ENCODE results near the gene ZNF607.
A peak's percentile ranks its signal among the peaks of the same experiment; 100 is the strongest.
"Not testable (repeated sequence)": the region's sequence is repeated elsewhere in the genome, so short reads cannot be mapped to it uniquely, and the experiment has no call there.

The ZNF607 gene

DNA sequence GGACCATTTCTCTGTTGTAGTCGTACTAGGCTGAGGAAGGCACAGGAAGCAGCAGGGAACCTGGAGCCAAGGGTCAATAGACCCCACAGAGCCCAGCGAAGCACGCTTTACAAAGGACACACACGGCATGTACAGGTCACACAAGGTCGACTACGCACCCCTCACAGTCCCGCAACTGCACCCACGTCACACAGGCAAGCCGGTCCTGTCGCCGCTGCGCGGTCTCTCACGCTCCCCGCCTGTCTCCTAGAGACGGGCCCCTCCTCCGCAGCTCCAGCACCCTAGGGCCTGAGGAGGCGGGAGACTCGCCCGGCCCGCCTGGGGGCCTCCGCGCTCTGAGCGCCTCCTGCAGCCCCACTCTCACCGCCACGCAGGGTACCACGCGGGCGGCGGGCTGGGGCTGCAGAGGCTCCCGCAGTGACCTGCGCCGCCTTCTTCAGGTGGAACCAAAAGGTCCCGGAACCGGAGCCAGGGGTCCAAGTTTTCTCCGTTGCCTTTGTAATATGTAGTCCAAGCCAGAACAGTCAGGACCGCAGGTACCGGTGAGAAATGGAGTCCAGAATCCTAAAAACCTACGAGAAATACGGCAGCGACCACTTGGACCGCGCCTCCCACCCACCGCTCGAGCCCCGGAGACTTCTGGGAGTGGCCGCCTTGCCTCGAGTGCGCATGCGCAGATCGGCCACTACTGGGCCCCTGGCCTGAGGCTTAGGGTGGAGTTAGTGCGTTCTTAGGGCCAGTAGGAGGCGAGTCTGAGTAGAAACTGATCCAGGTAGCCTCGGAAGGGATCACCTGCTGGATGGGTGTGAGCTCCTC lies at the start of gene ZNF607:
Gene ZNF607, minus strand, starts transcription at position 651 of the 816 bp plus-strand sequence. CDS start 8,143 bp downstream, outside the sequence.
- DNase-seq (ENCODE audit: low read depth in 2 of 2), result peak; percentile 45 to 61

DNA sequence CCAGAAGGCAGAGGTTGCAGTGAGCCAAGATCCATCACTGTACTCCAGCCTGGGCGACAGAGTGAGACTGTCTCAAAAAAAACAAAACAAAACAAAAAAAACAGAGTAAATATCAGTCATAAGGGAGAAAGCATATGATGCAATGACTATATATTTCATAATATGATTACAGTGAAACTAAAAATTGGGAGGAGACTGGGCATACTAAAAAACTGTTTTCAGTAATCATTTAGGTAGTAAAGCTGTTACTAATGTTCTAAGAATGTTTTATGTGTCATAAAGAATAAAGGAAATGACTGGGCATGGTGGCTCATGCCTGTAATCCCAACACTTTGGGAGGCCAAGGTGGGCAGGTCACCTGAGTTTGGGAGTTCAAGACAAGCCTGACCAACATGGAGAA lies 43.9 kb upstream of the ZNF607 start:
- no peak for DNase-seq (ENCODE audit: low read depth in 2 of 2)

DNA sequence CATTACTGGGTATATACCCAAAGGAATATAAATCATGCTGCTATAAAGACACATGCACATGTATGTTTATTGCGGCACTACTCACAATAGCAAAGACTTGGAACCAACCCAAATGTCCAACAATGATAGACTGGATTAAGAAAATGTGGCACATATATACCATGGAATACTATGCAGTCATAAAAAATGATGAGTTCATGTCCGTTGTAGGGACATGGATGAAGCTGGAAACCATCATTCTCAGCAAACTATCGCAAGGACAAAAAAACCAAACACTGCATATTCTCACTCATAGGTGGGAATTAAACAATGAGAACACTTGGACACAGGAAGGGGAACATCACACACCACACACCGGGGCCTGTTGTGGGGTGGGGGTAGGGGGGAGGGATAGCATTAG lies 38.1 kb upstream of the ZNF607 start:
- not testable (repeated sequence) for DNase-seq (ENCODE audit: low read depth in 2 of 2)

DNA sequence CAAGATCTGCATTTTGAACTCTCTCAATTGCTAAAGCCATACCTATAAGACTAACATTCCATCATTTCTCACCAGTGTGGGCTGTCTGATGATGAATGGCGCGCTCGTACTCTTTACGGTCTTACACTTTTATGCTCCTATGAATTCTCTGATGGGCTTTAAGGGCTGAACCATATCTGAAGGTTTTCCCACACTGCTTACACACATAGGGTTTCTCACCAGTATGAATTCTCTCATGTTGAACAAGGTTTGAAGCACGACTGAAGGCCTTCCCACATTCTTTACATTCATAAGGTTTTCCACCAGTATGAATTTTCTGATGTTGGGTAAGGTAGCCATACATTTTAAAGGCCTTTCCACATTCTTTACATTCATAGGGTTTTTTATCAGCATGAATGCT lies 18.8 kb upstream of the ZNF607 start:
- DNase-seq (ENCODE audit: low read depth in 2 of 2), result no peak

DNA sequence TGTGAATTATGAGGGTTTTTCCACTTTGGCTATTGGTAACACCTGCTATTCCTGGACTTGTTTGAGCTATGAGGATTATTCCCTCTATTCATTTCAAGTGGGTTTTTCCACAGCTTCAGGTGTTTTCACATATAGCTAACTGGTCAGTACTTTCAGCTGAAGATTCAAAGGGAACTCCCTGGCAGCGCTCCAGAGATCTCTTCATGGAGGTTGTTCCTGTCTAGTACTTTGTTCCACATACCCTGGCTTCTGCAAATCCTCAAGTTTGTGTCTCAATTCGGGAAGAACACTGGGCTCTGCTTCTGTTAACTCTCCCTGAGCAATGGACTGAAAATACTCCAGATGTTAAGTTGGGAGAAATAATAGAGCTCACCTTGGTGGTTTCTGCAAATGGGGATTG lies 5.6 kb upstream of the ZNF607 start:
- DNase-seq (ENCODE audit: low read depth in 2 of 2), result no peak

DNA sequence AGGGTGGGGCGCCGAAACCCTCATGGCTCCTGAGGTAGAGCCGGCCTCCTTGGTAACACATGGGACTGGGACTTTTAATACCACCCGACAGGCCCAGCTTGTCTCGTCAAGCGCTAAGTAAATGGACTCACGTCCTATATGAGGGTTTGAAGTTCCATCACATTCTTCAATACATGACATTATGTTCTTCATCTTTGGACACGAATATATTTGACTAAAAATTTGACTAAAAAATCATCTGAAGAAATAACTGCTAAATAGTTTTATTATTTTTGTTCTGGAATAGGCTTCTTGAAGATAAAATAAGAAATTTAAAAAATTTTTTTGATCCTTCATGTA lies 335 bp upstream of the ZNF607 start:
- no peak for DNase-seq (ENCODE audit: low read depth in 2 of 2)

DNA sequence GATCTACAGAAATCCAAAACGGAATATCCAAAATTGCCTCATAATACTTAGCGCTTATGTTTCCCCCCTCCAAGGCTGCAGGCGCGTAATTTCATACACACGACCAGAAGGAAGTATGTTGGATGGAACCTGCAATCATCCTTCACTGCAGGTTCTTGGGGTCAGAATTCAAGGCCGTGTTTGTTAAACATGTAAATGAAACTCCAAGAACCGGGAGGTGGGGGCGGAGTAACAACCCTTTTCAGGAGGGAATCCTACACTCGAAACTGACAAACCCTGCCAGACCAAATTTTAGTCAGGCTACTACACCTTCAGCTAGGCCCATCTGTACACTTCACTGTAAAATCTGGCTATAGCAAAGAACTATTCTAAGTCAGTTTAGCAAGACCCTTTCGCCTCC lies 1.3 kb downstream of the ZNF607 start:
- no peak for DNase-seq (ENCODE audit: low read depth in 2 of 2)

DNA sequence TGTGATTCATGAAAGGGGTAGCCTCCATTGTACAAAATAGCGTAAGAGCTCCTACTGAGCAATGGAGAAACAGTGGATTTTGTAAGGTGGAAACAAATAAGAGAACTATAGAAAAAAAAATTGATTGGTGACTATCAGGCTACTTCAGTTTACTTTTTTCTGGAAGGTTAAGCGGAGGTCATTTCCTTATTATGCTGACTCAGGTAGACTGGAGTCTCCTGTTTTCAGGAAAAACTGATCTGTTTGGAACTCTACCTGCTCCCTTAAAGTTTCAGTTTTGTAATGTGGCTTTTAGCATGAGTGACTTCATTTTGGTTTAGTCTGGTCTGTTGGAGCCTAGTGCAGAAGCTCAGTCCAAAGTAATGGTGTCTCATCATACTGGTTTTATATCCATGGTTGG lies 3.4 kb downstream of the ZNF607 start:
- no peak for DNase-seq (ENCODE audit: low read depth in 2 of 2)

DNA sequence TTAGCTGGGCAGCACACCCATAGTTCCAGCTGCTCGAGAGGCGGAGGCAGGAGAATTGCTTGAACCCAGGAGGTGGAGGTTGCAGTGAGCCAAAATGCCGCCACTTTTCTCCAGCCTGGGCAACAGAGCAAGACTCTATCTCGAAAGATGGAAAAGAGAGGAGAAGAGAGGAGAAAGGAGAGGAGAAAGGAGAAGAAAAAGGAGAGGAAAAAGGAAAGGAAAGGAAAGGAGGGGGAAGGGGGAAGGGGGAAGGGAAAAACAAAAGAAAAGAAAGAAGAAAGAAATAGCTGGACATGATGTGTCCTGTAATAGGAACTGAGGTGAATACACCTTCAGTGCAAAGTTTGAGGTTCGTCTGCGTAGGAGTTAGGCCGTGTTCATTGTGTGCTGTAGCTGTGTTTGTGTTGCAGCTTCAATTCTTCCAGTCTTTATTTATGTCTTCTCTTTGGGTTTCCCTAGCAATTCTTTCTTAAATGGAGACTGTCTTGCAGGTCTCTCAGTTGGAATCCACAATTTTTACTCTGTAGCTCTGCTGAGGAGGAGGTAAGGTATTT lies 13.4 kb downstream of the ZNF607 start:
- no peak for DNase-seq (ENCODE audit: low read depth in 2 of 2)

DNA sequence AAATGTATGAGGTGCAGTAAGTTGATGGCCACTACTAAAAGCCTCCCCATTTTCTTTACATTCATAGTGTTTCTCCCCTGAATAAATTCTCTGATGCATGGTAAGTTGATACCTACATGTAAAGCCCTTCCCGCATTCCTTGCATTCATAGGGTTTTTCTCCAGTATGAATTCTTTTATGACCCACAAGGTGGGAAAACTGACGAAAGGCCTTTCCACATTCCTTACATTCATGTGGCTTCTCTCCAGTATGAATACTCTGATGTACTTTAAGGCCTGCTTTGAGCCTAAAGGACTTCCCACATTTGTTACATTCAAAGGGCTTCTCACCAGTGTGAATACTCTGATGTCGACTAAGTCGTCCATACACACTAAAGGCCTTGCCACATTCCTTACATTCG lies 20.5 kb downstream of the ZNF607 start:
- no peak for DNase-seq (ENCODE audit: low read depth in 2 of 2)

DNA sequence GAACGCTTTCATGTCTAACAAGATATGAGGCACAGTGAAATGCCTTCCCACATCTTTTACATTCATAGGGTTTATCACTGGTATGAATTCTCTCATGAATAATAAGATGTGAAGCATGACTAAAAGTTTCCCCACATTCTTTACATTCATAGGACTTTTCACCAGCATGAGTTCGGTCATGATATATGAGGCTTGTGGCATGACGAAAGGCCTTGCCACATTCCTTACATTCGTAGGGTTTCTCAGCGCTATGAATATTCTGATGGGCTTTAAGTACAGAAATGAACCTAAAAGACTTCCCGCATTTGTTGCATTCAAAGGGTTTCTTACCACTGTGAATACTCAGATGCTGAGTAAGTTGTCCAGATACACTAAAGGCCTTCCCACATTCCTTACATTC lies 21.3 kb downstream of the ZNF607 start:
- DNase-seq (ENCODE audit: low read depth in 2 of 2), result no peak

DNA sequence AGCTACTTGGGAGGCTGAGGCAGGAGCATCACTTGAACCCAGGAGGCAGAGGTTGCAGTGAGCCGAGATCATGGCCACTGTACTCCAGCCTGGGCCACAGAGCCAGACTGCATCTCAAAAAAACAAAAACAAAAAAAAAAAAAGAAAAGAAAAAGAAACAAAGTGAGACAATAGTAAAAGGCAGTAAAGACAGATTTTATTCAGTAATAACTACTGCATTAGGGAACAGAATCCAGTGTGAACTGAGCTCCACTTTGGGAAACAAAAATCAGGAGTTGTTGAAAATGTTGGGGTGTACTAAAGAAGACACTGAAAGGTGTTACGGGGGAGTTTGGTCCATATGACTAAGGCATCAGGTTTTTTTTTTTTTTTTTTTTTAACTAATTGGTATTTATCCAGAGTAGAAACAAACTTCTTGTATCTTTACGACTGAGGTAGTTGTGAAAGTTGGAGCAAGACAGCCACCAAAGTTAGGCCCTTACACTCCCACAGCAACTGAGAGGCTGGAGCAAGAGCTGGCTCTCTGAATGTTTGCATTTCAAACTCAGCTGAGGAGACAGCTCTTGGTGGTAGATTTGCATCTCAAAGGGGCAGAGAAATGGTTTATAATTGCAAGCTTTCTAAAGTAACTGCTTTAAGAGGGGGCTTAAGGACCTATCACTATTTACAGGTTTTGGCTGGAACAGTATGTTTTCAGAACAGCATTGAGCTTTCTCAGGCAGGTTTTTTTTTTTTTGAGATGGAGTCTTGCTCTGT lies 24.2 kb downstream of the ZNF607 start:
- no peak for DNase-seq (ENCODE audit: low read depth in 2 of 2)

DNA sequence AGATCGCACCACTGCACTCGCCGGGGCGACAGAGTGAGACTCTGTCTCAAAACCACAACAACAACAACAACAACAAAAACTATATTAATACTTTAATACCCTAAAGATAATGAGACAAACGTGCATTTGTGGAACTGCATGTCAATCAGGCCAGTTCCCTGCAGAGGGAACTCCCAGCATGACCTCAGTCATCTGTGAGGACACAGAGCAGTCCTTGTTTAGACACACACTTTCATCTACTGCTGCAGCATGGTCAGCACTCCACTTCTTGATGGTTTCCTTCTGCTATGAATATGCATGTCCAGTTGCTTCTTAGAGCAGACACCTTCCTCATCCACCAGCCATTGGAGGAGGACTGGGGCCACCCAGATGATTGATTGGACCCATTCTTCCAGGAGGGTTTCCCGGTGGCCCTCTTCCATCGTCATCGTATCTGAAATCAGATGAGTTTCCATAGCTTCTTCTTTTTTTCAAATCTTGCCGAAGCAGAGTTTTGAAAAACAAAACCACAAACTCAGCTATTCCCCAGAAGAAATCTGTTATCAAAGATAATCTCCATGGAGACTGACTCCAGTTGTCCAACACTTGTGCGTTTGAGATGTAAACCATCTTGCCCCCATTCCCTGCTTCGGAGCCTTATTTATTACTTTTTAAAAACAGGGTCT lies 26.5 kb downstream of the ZNF607 start:
- no peak for DNase-seq (ENCODE audit: low read depth in 2 of 2)

DNA sequence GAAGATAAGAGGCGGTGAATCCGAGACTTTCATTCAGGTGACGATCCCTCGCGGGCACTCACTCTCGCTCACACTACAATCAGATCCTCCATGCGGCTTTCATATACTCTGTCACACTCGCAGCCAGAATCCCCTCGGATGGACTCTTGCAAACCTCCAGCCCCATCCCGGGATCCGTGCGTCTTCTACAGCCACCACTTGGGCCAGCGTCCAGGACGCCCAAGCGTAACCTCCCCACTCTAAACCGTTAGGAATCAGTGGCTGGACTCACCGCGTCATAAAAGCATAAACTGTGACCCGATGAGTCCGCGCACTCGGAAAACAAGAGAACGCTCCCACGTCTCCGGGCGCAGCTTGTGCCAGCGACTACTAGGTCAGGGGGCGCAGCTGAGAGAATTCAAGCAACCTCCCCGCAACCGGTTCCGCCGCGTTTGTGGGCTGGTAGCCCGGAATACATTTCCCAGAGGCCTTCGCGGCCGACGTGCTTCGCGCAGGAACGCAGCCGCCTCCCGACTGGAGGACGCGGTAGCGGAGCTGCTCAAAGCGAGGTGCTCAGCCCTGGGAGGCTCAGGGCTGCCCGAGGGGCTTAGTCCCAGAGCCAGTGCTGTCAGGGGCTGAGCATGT lies 27.6 kb downstream of the ZNF607 start:
- DNase-seq (ENCODE audit: low read depth in 2 of 2), result peak; percentile 37 to 51

DNA sequence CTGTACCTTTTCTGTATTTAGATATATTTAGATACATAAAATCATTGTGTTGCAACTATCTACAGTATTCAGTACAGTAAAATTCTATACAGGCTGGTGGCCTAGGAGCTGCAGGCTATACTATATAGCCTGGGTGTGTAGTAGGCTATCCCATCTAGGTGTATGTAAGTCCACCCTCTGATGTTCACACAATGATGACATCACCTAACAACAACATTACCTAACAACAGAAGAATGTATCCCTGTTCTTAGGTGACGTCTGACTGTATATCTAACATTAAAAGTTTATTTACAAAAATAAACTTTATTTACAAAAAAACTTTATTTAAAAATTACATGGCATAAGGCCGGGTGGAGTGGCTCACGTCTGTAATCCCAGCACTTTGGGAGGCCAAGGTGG lies 36.0 kb downstream of the ZNF607 start:
- no peak for DNase-seq (ENCODE audit: low read depth in 2 of 2)

DNA sequence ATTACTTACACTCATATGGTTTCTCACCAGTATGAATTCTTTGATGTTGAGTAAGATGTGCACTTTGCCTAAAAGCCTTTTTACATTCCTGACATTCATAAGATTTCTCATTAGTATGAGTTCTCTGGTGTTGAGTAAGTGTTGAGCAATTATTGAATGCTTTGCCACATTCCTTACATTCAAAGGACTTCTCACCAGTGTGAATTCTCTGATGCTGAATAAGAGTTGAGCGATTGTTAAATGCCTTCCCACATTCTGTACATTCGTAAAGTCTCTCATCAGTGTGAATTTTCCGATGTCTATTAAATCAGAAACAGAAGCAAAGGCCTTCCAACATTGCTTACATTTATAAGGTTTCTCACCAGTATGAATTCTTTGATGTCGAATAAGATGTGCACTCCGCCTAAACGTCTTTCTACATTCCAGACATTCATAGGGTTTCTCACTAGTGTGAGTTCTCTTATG lies 50.1 kb downstream of the ZNF607 start:
- no peak for DNase-seq (ENCODE audit: low read depth in 2 of 2)

DNA sequence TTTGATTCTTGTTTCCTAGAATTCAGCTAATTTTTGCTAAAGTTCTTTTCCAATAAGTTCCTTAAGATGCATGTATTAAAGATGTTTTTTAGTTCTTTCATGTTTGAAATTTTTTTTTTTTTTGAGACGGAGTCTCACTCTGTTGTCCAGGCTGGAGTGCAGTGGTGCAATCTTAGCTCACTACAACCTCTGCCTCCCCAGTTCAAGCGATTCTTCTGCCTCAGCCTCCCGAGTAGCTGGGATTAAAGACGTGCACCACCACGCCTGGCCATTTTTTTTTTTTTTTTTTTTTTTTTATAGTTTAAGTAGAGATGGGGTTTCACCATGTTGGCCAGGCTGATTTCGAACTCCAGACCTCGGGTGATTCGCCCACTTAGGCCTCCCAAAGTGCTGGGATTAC lies 62.4 kb downstream of the ZNF607 start:
- DNase-seq (ENCODE audit: low read depth in 2 of 2), result not testable (repeated sequence)

DNA sequence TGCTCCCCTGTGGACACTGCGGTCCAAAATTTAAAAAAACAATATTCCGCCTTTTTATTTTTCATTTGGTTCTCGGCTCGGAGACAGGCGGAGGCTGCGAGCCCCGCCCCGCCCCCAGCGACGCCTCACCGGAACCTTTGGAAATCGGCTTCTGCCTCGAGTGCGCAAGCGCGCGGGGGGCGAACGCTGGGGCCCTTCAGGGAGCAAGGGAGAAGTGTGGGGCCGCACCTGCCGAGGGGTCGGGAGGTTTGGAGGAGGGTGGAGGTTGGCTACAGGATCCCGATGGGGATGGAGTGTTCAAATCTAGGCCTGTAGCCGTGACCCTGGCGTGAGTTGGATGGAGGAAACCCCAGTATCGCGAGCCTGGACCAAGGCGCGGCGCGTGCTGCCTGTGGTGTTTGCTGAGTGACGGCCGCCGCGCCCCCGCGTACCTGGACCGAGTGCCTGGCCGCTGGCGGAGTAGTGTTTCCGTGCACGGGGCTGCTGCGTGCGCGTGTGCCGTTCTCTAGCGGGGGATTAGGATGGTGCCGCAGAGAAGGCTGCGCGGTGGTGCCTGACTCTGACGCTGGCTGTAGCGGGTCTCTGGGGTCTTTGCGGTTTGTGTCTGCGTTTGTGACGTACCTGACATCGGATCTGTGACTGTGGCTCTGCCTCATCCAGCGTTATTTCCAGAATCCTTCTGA lies 63.7 kb downstream of the ZNF607 start:
- DNase-seq (ENCODE audit: low read depth in 2 of 2), result peak; percentile 60 to 73

DNA sequence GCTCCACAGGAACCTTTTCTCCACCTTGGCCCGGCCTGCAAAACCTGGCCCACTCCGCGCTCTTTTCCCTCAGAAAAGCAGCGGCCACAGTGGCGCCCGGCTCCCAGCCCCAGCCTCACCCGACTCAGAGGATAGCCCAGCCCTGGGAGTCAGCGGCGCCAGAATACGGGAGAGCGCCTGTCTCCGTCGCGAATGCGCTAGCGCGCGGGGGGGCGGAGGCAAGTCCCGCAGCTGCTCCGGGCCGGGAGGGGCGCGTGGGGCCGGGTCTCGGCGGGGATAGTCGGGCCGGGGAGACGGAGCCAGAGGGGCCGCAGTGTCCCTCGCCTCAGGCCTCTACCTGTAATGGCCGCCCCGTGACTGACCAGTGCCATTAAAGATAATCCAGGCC lies 64.3 kb downstream of the ZNF607 start, which contains the start of gene ZFP30:
Gene ZFP30, minus strand, starts transcription at position 165 of the 388 bp plus-strand sequence. CDS start 7,643 bp downstream, outside the sequence.
- DNase-seq (ENCODE audit: low read depth in 2 of 2), result peak; percentile 46 to 53

DNA sequence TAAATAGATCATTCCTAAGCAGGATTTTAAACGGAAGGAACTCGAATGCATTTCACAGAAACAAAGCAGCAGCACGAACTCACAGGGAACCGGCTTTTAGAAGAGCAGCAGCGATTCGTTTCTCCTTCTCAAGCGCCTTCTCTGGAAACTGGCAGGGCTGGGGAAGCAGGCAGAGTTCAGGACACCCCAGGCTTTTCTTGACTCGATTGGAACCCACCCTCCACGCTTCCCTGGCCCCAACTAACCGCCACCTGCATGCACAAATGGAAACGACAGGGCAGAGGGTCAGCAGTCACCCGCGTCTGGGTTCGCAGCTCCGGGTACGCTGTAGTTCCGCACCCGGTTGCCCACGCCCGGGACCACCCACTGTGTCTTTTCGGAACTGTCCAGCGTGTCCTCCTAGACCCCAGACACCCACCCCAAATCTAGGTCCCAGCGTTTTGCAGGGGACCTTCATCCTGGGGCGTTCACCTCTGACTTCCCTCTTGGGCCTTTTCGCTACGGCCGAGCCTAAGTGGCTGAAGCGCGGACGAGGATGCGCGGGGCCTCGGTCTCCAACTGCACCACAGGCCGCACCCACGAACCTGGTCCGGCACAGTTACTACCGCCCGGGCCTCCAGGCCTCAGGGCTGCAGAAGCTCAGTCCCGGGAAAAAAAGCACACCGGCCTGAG lies 64.8 kb downstream of the ZNF607 start:
- DNase-seq (ENCODE audit: low read depth in 2 of 2), result no peak

DNA sequence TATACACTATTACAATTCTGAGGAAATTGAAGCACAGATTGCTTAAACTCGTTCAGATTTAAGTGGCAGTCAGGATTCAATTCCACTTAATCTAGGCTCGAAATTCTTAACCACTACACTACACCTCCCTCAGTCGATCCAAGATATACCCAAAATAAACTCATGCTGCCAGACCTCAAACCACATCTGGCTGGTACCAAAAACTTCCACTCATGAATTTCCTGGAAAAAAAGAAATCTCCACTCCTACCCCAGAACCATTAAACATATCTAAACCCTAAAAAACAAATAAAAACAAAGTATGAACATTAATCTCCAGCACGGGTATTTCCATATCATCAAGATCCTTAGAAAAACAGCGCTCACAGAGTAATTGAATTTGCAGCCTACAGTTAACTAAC lies 65.4 kb downstream of the ZNF607 start:
- DNase-seq (ENCODE audit: low read depth in 2 of 2), result no peak
